Nephron progenitor cell (in vitro differentiated cells): ENCODE results near the gene NRL.

Experiments
- DNase-seq: peaks from one replicate; pipeline ENCODE4 v3.0.0; 2021
- H3K27ac Mint-ChIP-seq: 2 replicates; pipeline ENCODE4 v1.8.0; 2021; ENCODE audit warnings: mild to moderate bottlenecking, moderate library complexity, mixed read lengths
- H3K27me3 Mint-ChIP-seq: 2 replicates; pipeline ENCODE4 v1.8.0; 2021; ENCODE audit warnings: mild to moderate bottlenecking, low read depth, mixed read lengths; ENCODE audit not compliant: poor library complexity
- H3K36me3 Mint-ChIP-seq: 2 replicates; pipeline ENCODE4 v1.8.0; 2021; ENCODE audit warnings: low read depth, mixed read lengths
- H3K4me1 Mint-ChIP-seq: 2 replicates; pipeline ENCODE4 v1.8.0; 2021; ENCODE audit warnings: mixed read lengths
- H3K4me3 Mint-ChIP-seq: 2 replicates; pipeline ENCODE4 v1.8.0; 2021; ENCODE audit warnings: mild to moderate bottlenecking, moderate library complexity, mixed read lengths
- H3K9me3 Mint-ChIP-seq: 2 replicates; pipeline ENCODE4 v1.8.0; 2021; ENCODE audit warnings: mild to moderate bottlenecking, moderate library complexity, mixed read lengths
- TF ChIP-seq, protein P1 (sequence below): fragments of 200-600 bp; sonication (generic); IDR thresholded peaks from 2 replicates; pipeline ENCODE4 v1.5.0; 2021; ENCODE audit warnings: antibody characterized with exemption

NRL gene

DNA sequence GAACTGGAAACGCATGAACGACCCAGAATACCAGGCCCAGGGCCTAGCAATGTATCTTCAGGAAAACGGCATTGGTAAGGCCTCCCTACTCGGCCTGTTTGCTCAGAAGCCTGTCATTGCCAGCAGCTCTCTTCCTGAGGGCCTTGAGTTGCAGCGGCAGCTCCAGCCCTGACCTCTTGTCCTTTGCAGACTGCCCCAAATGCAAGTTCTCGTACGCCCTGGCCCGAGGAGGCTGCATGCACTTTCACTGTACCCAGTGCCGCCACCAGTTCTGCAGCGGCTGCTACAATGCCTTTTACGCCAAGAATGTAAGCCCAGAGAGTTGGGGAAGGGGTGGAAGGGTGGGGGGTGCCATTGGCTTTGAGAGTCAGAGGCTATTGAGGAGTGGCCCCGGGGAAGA lies 42.6 kb upstream of the NRL start:
- Mint-ChIP-seq H3K27ac (peak overlapping the region; percentile 39), H3K27me3 (no peaks in the 10 kb centered on the region), H3K9me3 (no peaks in the 10 kb centered on the region), H3K4me1 (peaks cover 21% of the 10 kb centered on the region), H3K36me3 (peaks cover 48% of the 10 kb centered on the region), H3K4me3 (no peak overlapping the region)
- no peak for DNase-seq
- TF ChIP-seq, protein P1, sequence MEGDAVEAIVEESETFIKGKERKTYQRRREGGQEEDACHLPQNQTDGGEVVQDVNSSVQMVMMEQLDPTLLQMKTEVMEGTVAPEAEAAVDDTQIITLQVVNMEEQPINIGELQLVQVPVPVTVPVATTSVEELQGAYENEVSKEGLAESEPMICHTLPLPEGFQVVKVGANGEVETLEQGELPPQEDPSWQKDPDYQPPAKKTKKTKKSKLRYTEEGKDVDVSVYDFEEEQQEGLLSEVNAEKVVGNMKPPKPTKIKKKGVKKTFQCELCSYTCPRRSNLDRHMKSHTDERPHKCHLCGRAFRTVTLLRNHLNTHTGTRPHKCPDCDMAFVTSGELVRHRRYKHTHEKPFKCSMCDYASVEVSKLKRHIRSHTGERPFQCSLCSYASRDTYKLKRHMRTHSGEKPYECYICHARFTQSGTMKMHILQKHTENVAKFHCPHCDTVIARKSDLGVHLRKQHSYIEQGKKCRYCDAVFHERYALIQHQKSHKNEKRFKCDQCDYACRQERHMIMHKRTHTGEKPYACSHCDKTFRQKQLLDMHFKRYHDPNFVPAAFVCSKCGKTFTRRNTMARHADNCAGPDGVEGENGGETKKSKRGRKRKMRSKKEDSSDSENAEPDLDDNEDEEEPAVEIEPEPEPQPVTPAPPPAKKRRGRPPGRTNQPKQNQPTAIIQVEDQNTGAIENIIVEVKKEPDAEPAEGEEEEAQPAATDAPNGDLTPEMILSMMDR, result no peak

DNA sequence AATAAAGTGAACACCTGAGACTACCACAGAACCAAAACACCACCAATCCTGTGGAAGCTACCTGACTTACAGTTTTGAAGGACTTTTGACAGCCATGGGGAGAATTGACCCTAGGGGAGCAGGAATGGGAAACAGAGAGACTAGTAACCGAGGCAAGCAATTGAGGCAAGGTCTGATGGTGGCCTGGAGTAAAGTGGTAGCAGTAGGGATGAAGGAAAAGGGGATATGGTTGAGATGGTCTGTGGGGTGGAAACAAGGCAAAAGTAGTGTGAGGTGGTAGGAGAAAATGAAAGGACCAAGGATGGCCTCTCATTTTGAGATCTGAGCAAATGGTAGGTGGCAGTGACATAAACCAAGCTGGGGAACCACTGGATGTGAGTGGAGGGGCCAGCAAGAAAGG lies 42.1 kb upstream of the NRL start:
- no peaks in the 10 kb centered on the region for H3K27me3 Mint-ChIP-seq
- peaks cover 49% of the 10 kb centered on the region for H3K36me3 Mint-ChIP-seq
- H3K4me1 Mint-ChIP-seq, result peaks cover 16% of the 10 kb centered on the region
- DNase-seq, result no peak
- H3K4me3 Mint-ChIP-seq, result no peak overlapping the region
- H3K27ac Mint-ChIP-seq, result peak overlapping the region; percentile 36
- TF ChIP-seq, protein P1, result no peak
- no peaks in the 10 kb centered on the region for H3K9me3 Mint-ChIP-seq

DNA sequence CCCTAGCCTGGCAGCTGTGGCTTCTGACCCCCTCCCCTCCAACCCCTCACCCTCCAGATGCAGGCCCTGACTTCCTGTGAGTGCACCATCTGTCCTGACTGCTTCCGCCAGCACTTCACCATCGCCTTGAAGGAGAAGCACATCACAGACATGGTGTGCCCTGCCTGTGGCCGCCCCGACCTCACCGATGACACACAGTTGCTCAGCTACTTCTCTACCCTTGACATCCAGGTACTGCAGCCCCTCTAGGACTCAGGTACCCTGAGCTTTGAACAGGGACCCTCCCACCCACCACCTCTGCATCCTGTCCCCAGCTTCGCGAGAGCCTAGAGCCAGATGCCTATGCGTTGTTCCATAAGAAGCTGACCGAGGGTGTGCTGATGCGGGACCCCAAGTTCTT lies 40.4 kb upstream of the NRL start:
- no peak overlapping the region for H3K27ac Mint-ChIP-seq
- H3K9me3 Mint-ChIP-seq, result no peaks in the 10 kb centered on the region
- H3K36me3 Mint-ChIP-seq, result peaks cover 64% of the 10 kb centered on the region
- DNase-seq, result no peak
- H3K4me1 Mint-ChIP-seq, result peaks cover 4% of the 10 kb centered on the region
- TF ChIP-seq, protein P1, result no peak
- no peaks in the 10 kb centered on the region for H3K27me3 Mint-ChIP-seq
- H3K4me3 Mint-ChIP-seq, result no peak overlapping the region

DNA sequence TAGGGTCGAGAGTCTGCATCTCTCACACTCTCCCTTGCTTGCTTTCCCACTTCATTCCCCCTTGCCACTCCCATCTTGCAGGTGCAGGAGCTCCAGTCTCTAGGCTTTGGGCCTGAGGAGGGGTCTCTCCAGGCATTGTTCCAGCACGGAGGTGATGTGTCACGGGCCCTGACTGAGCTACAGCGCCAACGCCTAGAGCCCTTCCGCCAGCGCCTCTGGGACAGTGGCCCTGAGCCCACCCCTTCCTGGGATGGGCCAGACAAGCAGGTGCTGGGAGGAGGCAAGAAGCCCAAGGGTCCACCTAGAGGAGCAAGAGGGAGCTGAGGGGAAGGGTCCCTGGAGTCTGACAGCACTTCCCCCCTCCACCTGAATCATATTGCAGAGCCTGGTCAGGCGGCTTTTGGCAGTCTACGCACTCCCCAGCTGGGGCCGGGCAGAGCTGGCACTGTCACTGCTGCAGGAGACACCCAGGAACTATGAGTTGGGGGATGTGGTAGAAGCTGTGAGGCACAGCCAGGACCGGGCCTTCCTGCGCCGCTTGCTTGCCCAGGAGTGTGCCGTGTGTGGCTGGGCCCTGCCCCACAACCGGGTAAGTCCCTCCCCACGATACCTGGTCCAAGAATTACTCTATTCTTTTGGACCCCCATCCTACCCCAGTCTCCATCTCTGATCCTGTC lies 36.8 kb upstream of the NRL start:
- H3K36me3 Mint-ChIP-seq, result peaks cover 57% of the 10 kb centered on the region
- H3K9me3 Mint-ChIP-seq, result no peaks in the 10 kb centered on the region
- DNase-seq, result no peak
- no peak overlapping the region for H3K27ac Mint-ChIP-seq
- TF ChIP-seq, protein P1, result no peak
- peaks cover 21% of the 10 kb centered on the region for H3K4me1 Mint-ChIP-seq
- no peak overlapping the region for H3K4me3 Mint-ChIP-seq
- no peaks in the 10 kb centered on the region for H3K27me3 Mint-ChIP-seq

DNA sequence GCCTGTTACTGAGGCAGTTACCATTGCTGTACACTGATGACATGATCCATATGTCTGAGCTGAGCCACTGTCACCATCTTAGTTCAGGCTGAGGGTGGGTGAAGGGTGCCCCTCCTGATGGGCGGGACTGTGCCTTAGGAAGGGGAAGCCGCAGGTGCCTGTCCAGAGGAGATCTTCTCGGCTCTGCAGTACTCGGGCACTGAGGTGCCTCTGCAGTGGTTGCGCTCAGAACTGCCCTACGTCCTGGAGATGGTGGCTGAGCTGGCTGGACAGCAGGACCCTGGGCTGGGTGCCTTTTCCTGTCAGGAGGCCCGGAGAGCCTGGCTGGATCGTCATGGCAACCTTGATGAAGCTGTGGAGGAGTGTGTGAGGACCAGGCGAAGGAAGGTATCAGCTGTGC lies 36.2 kb upstream of the NRL start:
- H3K4me1 Mint-ChIP-seq, result peaks cover 26% of the 10 kb centered on the region
- TF ChIP-seq, protein P1, result no peak
- no peaks in the 10 kb centered on the region for H3K9me3 Mint-ChIP-seq
- H3K27ac Mint-ChIP-seq, result no peak overlapping the region
- H3K4me3 Mint-ChIP-seq, result no peak overlapping the region
- no peak for DNase-seq
- H3K27me3 Mint-ChIP-seq, result no peaks in the 10 kb centered on the region
- peaks cover 55% of the 10 kb centered on the region for H3K36me3 Mint-ChIP-seq

DNA sequence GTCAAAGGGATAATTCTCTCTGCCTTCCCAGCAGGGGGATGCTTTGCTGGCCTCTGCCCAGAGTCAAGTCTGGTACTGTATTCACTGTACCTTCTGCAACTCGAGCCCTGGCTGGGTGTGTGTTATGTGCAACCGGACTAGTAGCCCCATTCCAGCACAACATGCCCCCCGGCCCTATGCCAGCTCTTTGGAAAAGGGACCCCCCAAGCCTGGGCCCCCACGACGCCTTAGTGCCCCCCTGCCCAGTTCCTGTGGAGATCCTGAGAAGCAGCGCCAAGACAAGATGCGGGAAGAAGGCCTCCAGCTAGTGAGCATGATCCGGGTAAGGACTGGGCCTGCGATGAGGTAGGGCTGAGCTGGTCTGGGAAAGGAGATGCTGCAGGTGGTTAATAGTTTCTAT lies 35.8 kb upstream of the NRL start:
- Mint-ChIP-seq H3K9me3 (no peaks in the 10 kb centered on the region), H3K4me3 (no peak overlapping the region), H3K27ac (no peak overlapping the region), H3K4me1 (peaks cover 30% of the 10 kb centered on the region), H3K27me3 (no peaks in the 10 kb centered on the region), H3K36me3 (peaks cover 51% of the 10 kb centered on the region)
- no peak for DNase-seq
- TF ChIP-seq, protein P1, result no peak
